Measurements from ENCODE around the gene SPATA31D3. TPM values are rescaled to one million over a fixed set of nuclear protein-coding genes. Genes with fewer than 3 reads are reported as not detected.
"Not testable (repeated sequence)": the region's sequence is repeated elsewhere in the genome, so short reads cannot be mapped to it uniquely, and the experiment has no call there.

SPATA31D3 gene
- total RNA-seq = not detected
- polyA plus RNA-seq = not detected

DNA sequence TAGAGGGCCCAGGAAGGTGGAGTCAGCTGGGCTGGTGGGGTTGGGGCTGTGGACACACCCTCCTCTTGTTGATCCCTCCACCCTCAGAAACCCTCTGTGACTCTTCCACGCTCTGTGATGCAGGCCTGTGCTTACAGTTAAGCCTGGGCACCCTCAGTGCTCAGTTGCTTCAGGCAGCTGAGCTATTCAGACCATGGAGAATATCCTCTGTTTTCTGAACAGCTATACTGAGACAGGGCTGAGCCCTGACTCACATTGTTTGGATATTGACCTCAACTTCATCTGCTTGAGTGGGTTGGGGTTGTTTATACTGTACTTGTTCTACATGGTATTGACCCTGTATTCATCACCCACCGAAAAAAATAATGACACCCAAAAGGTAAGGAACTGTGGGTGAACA lies at the start of gene SPATA31D3:
Gene SPATA31D3, plus strand, starts transcription at position 108 of the 400 bp plus-strand sequence. Its CDS starts 86 bp downstream, at position 194.
- intact Hi-C loops (cut with micrococcal nuclease); H3K36me3 Mint-ChIP-seq; H3K4me3 ChIP-seq (ENCODE audit: low read length in 2 of 2); DNase-seq; H3K4me1 Mint-ChIP-seq; H3K27me3 Mint-ChIP-seq; H3K9me3 ChIP-seq (ENCODE audit: control insufficient read depth in 1 of 2, low read length in 2 of 2); H3K27me3 ChIP-seq (ENCODE audit: insufficient read depth, low read length); CTCF ChIA-PET (ENCODE audit: partially characterized antibody); H3K4me1 ChIP-seq (ENCODE audit: insufficient read depth, low read length); H3K4me3 Mint-ChIP-seq; H3K27ac ChIP-seq (ENCODE audit: low read depth, low read length); H3K9me3 Mint-ChIP-seq; H3K27ac Mint-ChIP-seq; POLR2A ChIA-PET (ENCODE audit: partially characterized antibody); H3K36me3 ChIP-seq (ENCODE audit: insufficient read depth, low read length): not testable (repeated sequence)

DNA sequence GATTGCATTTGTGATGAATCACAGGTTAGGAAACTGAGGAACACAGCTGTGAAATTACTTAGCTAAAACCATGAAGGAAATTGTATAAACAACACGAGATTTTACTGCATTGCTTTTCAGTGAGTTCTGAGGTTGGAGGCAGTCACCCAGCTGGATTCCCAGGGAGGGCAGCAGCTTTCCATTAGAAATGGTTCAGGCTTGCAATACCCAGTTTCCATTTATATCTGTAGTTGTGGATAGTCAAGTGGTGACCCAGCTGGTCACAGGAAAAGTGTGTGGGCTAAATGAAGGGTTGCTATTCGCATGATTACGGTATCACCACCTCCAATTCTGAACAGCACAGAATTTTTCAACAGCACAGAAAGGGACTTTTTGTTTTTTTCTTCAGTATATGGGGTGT lies 49.4 kb upstream of the SPATA31D3 start:
- Mint-ChIP-seq H3K4me1 (no peaks in the 10 kb centered on the region), H3K9me3 (peaks cover 0 to 8% (median 3%) of the 10 kb centered on the region in 8 donors), H3K36me3 (peaks cover 0 to 3% of the 10 kb centered on the region in 2 donors), H3K27ac (no peak overlapping the region), H3K4me3 (peak overlapping the region in 1 of 8 donors; percentile 15), H3K27me3 (no peaks in the 10 kb centered on the region)
- ChIA-PET CTCF (ENCODE audit: partially characterized antibody) (no interaction called here), POLR2A (ENCODE audit: partially characterized antibody) (no interaction called here)
- H3K4me3 ChIP-seq (ENCODE audit: low read length in 2 of 2) = no peak overlapping the region
- no peak for DNase-seq
- H3K9me3 ChIP-seq (ENCODE audit: control insufficient read depth in 1 of 2, low read length in 2 of 2) = no peaks in the 10 kb centered on the region
- no peaks in the 10 kb centered on the region for H3K4me1 ChIP-seq (ENCODE audit: insufficient read depth, low read length)
- no peak overlapping the region for H3K27ac ChIP-seq (ENCODE audit: low read depth, low read length)
- no peaks in the 10 kb centered on the region for H3K36me3 ChIP-seq (ENCODE audit: insufficient read depth, low read length)
- intact Hi-C loops (cut with micrococcal nuclease) = no loop called here
- H3K27me3 ChIP-seq (ENCODE audit: insufficient read depth, low read length) = no peaks in the 10 kb centered on the region

DNA sequence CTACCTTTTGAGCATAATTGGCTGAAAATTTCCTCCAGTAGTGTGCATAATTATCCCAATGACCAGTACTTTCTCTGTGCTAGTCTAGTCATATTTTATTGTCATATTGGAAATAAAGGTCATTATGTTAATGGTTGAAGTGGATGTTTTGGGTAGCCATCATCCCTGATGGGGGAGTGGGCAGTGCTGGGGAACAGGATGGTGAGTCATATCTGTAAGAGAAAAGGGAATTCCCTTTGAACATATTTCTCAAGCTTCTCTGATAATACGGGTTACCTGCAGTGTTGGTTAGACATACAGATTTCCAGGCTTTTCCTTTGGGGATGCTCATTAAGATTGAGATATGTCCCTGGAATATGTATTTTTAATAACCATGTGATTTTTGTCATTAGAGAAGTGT lies 48.4 kb upstream of the SPATA31D3 start:
- no peak overlapping the region for H3K27ac Mint-ChIP-seq
- POLR2A ChIA-PET (ENCODE audit: partially characterized antibody) = no interaction called here
- no peak overlapping the region for H3K27ac ChIP-seq (ENCODE audit: low read depth, low read length)
- CTCF ChIA-PET (ENCODE audit: partially characterized antibody) = no interaction called here
- DNase-seq = no peak
- no peak overlapping the region for H3K4me3 Mint-ChIP-seq
- H3K9me3 ChIP-seq (ENCODE audit: control insufficient read depth in 1 of 2, low read length in 2 of 2) = no peaks in the 10 kb centered on the region
- H3K4me1 Mint-ChIP-seq = no peaks in the 10 kb centered on the region
- intact Hi-C loops (cut with micrococcal nuclease) = no loop called here
- H3K4me3 ChIP-seq (ENCODE audit: low read length in 2 of 2) = no peak overlapping the region
- H3K4me1 ChIP-seq (ENCODE audit: insufficient read depth, low read length) = no peaks in the 10 kb centered on the region
- no peaks in the 10 kb centered on the region for H3K27me3 Mint-ChIP-seq
- peaks cover 0 to 3% of the 10 kb centered on the region in 2 donors for H3K36me3 Mint-ChIP-seq
- H3K27me3 ChIP-seq (ENCODE audit: insufficient read depth, low read length) = no peaks in the 10 kb centered on the region
- H3K36me3 ChIP-seq (ENCODE audit: insufficient read depth, low read length) = no peaks in the 10 kb centered on the region
- peaks cover 0 to 6% (median 3%) of the 10 kb centered on the region in 8 donors for H3K9me3 Mint-ChIP-seq

DNA sequence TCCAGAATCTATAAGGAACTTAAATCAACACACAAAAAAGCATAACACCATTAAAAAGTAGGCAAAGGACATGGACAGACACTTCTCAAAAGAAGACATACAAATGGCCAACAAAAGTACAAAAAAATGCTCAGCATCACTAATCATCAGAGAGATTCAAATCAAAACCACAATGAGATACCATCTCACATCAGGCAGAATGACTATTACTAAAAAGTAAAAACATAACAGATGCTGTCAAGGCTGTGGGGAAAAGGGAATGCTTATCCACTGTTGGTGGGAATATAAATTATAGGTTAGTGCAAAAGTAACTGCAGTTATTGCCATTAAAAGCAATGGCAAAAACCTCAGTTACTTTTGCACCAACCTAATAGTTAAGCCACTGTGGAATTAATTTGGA lies 47.2 kb upstream of the SPATA31D3 start:
- peaks cover 0 to 6% (median 2%) of the 10 kb centered on the region in 8 donors for H3K9me3 Mint-ChIP-seq
- CTCF ChIA-PET (ENCODE audit: partially characterized antibody) = no interaction called here
- Histone ChIP-seq H3K4me1 (ENCODE audit: insufficient read depth, low read length) (no peaks in the 10 kb centered on the region), H3K9me3 (ENCODE audit: control insufficient read depth in 1 of 2, low read length in 2 of 2) (no peaks in the 10 kb centered on the region), H3K27ac (ENCODE audit: low read depth, low read length) (no peak overlapping the region), H3K27me3 (ENCODE audit: insufficient read depth, low read length) (no peaks in the 10 kb centered on the region), H3K4me3 (ENCODE audit: low read length in 2 of 2) (no peak overlapping the region), H3K36me3 (ENCODE audit: insufficient read depth, low read length) (no peaks in the 10 kb centered on the region)
- H3K27ac Mint-ChIP-seq = no peak overlapping the region
- intact Hi-C loops (cut with micrococcal nuclease) = no loop called here
- H3K36me3 Mint-ChIP-seq = peaks cover 0 to 3% of the 10 kb centered on the region in 2 donors
- DNase-seq = no peak
- H3K4me1 Mint-ChIP-seq = no peaks in the 10 kb centered on the region
- H3K4me3 Mint-ChIP-seq = no peak overlapping the region
- no peaks in the 10 kb centered on the region for H3K27me3 Mint-ChIP-seq
- POLR2A ChIA-PET (ENCODE audit: partially characterized antibody) = no interaction called here

DNA sequence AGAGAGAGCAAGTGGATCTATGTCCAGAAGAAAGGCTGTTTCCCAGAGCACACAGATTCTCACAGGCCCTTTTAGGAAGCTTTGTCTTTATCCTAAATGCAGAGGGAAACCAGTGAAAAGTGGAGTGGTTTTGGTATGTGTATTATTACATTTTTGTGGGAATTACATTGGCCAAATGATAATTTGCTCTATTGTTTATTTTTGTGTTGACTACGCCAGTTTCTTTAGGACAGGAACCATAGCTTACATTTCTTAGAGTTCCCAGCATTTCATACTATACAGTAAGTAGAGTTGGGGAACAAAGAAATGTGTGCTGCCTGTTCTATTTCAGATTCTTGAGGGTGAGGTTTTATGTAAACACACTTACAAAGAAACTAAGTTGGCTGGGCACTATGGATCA lies 44.4 kb upstream of the SPATA31D3 start:
- Mint-ChIP-seq H3K4me1 (no peaks in the 10 kb centered on the region), H3K27ac (no peak overlapping the region), H3K36me3 (no peaks in the 10 kb centered on the region), H3K27me3 (no peaks in the 10 kb centered on the region), H3K9me3 (peaks cover 0 to 4% (median under 1%) of the 10 kb centered on the region in 8 donors), H3K4me3 (no peak overlapping the region)
- no peaks in the 10 kb centered on the region for H3K9me3 ChIP-seq (ENCODE audit: control insufficient read depth in 1 of 2, low read length in 2 of 2)
- H3K27me3 ChIP-seq (ENCODE audit: insufficient read depth, low read length) = no peaks in the 10 kb centered on the region
- intact Hi-C loops (cut with micrococcal nuclease) = no loop called here
- CTCF ChIA-PET (ENCODE audit: partially characterized antibody) = interaction anchor here (0.9 kb wide), 1 partner anchor 12 kb away, joined by 3 read pairs; no protein-coding TSS in a partner anchor
- POLR2A ChIA-PET (ENCODE audit: partially characterized antibody) = no interaction called here
- H3K4me1 ChIP-seq (ENCODE audit: insufficient read depth, low read length) = no peaks in the 10 kb centered on the region
- no peaks in the 10 kb centered on the region for H3K36me3 ChIP-seq (ENCODE audit: insufficient read depth, low read length)
- DNase-seq = no peak
- no peak overlapping the region for H3K4me3 ChIP-seq (ENCODE audit: low read length in 2 of 2)
- H3K27ac ChIP-seq (ENCODE audit: low read depth, low read length) = no peak overlapping the region

DNA sequence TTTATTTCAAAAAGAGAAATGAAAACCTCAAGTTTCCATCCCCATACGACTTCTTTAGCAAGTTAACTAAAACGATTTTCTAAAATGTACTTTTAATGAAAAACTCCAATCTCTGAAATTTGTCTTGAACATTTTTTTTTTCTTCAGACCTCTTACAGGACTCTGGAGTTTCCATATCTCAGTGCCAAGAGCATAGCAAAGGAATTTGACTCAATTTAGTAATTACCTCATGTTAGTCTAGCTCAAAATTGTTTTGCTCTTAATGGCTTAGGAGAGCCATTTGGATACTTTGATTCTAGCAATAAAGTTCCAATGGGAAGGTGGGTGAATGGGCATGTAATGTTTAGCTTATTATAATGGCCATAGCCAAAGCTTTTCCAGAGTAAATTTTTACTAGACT lies 41.1 kb upstream of the SPATA31D3 start:
- no peaks in the 10 kb centered on the region for H3K4me1 Mint-ChIP-seq
- no peaks in the 10 kb centered on the region for H3K4me1 ChIP-seq (ENCODE audit: insufficient read depth, low read length)
- no peaks in the 10 kb centered on the region for H3K36me3 Mint-ChIP-seq
- POLR2A ChIA-PET (ENCODE audit: partially characterized antibody) = no interaction called here
- H3K27ac ChIP-seq (ENCODE audit: low read depth, low read length) = no peak overlapping the region
- intact Hi-C loops (cut with micrococcal nuclease) = no loop called here
- H3K4me3 Mint-ChIP-seq = no peak overlapping the region
- H3K9me3 ChIP-seq (ENCODE audit: control insufficient read depth in 1 of 2, low read length in 2 of 2) = no peaks in the 10 kb centered on the region
- H3K9me3 Mint-ChIP-seq = peaks cover 0 to 3% (median 0%) of the 10 kb centered on the region in 8 donors
- H3K27me3 Mint-ChIP-seq = no peaks in the 10 kb centered on the region
- no peaks in the 10 kb centered on the region for H3K36me3 ChIP-seq (ENCODE audit: insufficient read depth, low read length)
- no peak overlapping the region for H3K27ac Mint-ChIP-seq
- H3K4me3 ChIP-seq (ENCODE audit: low read length in 2 of 2) = no peak overlapping the region
- CTCF ChIA-PET (ENCODE audit: partially characterized antibody) = no interaction called here
- no peak for DNase-seq
- H3K27me3 ChIP-seq (ENCODE audit: insufficient read depth, low read length) = no peaks in the 10 kb centered on the region

DNA sequence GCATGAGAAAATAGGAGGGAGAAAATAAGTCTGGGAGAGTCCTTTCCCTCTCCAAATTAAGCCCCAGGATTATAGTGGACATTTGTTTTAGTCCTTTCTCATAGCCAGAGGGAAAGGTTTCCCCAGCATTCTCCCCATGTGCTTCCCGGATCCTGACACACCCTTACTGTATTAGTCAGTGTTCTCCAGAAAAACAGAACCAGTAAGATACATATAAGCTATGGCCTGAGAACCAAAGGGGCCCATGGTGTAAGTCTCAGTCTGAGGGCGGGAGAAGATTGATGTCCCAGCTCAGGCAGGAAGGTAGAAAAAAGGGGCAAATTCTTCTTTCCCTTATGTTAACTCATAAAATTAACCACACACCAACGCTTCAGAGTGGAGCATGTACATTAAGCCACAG lies 40.7 kb upstream of the SPATA31D3 start:
- no peaks in the 10 kb centered on the region for H3K4me1 Mint-ChIP-seq

DNA sequence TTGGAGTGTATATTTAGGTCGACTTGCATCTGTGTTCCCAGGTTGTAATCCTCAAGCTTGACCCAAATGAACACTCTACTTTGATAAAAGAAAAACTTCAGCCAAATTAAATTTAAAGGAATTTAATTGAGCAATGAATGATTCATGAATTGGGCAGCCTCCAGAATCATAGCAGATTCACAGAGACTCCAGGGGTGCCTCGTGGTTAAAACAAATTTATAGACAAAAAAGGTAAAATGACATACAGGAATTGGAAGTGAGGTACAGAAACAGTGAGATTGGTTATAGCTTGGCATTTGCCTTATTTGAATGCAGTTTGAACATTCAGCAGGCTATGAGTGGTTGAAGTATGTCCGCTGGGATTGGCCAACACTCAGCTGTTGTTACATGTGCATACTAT lies 36.6 kb upstream of the SPATA31D3 start:
- POLR2A ChIA-PET (ENCODE audit: partially characterized antibody) = no interaction called here
- Mint-ChIP-seq H3K36me3 (no peaks in the 10 kb centered on the region), H3K4me1 (no peaks in the 10 kb centered on the region), H3K4me3 (no peak overlapping the region), H3K9me3 (peaks cover 0 to 5% (median 0%) of the 10 kb centered on the region in 8 donors), H3K27me3 (no peaks in the 10 kb centered on the region), H3K27ac (no peak overlapping the region)
- Histone ChIP-seq H3K36me3 (ENCODE audit: insufficient read depth, low read length) (no peaks in the 10 kb centered on the region), H3K9me3 (ENCODE audit: control insufficient read depth in 1 of 2, low read length in 2 of 2) (no peaks in the 10 kb centered on the region), H3K27me3 (ENCODE audit: insufficient read depth, low read length) (no peaks in the 10 kb centered on the region), H3K4me1 (ENCODE audit: insufficient read depth, low read length) (no peaks in the 10 kb centered on the region), H3K4me3 (ENCODE audit: low read length in 2 of 2) (no peak overlapping the region), H3K27ac (ENCODE audit: low read depth, low read length) (no peak overlapping the region)
- CTCF ChIA-PET (ENCODE audit: partially characterized antibody) = no interaction called here
- no peak for DNase-seq
- intact Hi-C loops (cut with micrococcal nuclease) = no loop called here

More for the DNA sequence above, 40.7 kb upstream of the SPATA31D3 start:
- no peak for DNase-seq
- Mint-ChIP-seq H3K4me3 (no peak overlapping the region), H3K27ac (no peak overlapping the region), H3K9me3 (peaks cover 0 to 3% (median 0%) of the 10 kb centered on the region in 8 donors), H3K36me3 (no peaks in the 10 kb centered on the region), H3K27me3 (no peaks in the 10 kb centered on the region)
- CTCF ChIA-PET (ENCODE audit: partially characterized antibody) = no interaction called here
- Histone ChIP-seq H3K36me3 (ENCODE audit: insufficient read depth, low read length) (no peaks in the 10 kb centered on the region), H3K27ac (ENCODE audit: low read depth, low read length) (no peak overlapping the region), H3K9me3 (ENCODE audit: control insufficient read depth in 1 of 2, low read length in 2 of 2) (no peaks in the 10 kb centered on the region), H3K27me3 (ENCODE audit: insufficient read depth, low read length) (no peaks in the 10 kb centered on the region), H3K4me1 (ENCODE audit: insufficient read depth, low read length) (no peaks in the 10 kb centered on the region), H3K4me3 (ENCODE audit: low read length in 2 of 2) (no peak overlapping the region)
- intact Hi-C loops (cut with micrococcal nuclease) = no loop called here
- POLR2A ChIA-PET (ENCODE audit: partially characterized antibody) = no interaction called here
